ENCODE measurements around the gene SIL1. TPM values are rescaled to one million over a fixed set of nuclear protein-coding genes. Genes with fewer than 3 reads are reported as not detected.
A peak's percentile ranks its signal among the peaks of the same experiment; 100 is the strongest.

Gene SIL1
- total and polyA plus RNA-seq, 9 of the 15 experiments (the other 6 are each of a cell fraction or from before 2014, with no cell fraction given) = 1.3 to 30.5 (median 18.1) TPM

DNA sequence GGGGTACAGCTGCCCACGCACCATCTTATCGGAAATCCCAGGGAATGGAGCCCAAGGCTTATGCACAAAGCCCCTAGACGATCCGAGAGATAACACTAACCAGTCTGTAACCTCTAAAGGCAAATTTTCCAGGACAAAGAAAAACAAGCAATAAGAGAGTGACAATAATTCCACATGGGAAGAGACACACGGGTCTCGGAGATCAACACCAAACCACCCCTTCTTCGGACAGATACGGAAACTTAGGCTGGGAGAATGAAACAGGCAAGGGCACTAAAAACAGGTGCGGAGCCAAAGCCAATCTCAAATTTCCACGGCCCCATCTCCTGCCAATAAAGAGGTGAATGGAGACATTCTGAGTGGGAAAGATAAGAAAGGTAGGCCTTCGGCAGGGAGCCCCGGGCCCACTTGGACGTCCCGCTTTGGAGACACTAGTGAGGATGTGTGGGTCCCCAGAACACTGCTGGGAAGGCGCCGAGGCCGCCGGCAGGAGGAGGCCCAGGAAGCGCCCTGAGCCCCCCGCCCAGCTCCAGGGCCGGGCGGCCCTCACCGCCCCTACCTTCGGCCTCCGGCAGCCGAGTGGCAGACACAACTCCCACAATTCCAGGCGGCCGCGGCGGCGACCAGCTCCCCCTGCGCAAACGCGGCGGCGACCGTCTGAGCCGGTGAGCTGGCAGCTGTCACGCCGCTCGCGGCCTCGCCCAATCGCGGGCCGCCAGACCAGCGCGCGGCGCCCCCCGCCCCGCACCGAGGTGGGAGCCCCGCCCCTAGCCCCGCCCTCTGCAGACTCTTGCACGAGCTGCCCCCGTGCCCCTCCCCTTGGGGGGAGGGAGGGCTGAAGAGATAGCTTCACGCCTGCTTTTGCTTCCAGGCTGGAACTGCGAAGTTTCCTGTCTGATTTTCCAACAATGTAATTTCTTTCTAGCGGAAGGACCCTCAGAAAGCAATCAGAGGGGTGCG, at the start of gene SIL1 (continued):
- TF ChIP-seq FOXM1 (IDR thresholded peaks at IDR 0.05; ENCODE audit: low read depth) (no peak), FOXM1 (CRISPR knock-in tag; IDR thresholded peaks at IDR 0.05; ENCODE audit: low read depth) (no peak), TRIM28 (IDR thresholded peaks at IDR 0.05) (no peak), NUFIP1 (IDR thresholded peaks at IDR 0.05; ENCODE audit: partially characterized antibody) (no peak), KDM5B (IDR thresholded peaks at IDR 0.05; ENCODE audit: insufficient replicate concordance, low read depth, low read length) (peak; percentile 95), RBM39 (optimal IDR thresholded peaks at IDR 0.05; ENCODE audit: low read depth, low read length) (peak; percentile 81), ZNF589 (CRISPR knock-in tag; IDR thresholded peaks at IDR 0.05; ENCODE audit: low read depth) (no peak), NFE2L1 (tag; IDR thresholded peaks at IDR 0.05; ENCODE audit: borderline replicate concordance, low read depth) (no peak), RBM25 (IDR thresholded peaks at IDR 0.05; ENCODE audit: low read depth, low read length, severe bottlenecking) (peak; percentile 60), CCNT2 (IDR thresholded peaks at IDR 0.05; ENCODE audit: borderline replicate concordance, extremely low read depth, insufficient read length, low read depth, low read length) (peak; percentile 92), SLC30A9 (CRISPR knock-in tag; IDR thresholded peaks at IDR 0.05) (no peak), ARID2 (IDR thresholded peaks at IDR 0.05) (no peak), SAFB (IDR thresholded peaks at IDR 0.05; ENCODE audit: borderline replicate concordance, low read depth, low read length) (no peak), ZNF124 (CRISPR knock-in tag; IDR thresholded peaks at IDR 0.05) (no peak), GABPB1 (CRISPR knock-in tag; IDR thresholded peaks at IDR 0.05) (0 out of 2 replicates have a peak, but pooled peaks have one; percentile 49), THRAP3 (IDR thresholded peaks at IDR 0.05; ENCODE audit: borderline replicate concordance) (no peak), ZNF583 (CRISPR knock-in tag; IDR thresholded peaks at IDR 0.05) (no peak), EHMT2 (IDR thresholded peaks at IDR 0.05) (no peak), CEBPG (CRISPR knock-in tag; IDR thresholded peaks at IDR 0.05) (no peak), CEBPG (tag; conservative IDR thresholded peaks at IDR 0.05 in 1 of 2, IDR thresholded peaks at IDR 0.05 in 1 of 2) (no peak), ZNF316 (IDR thresholded peaks at IDR 0.05) (no peak), HSF4 (CRISPR knock-in tag; IDR thresholded peaks at IDR 0.05; ENCODE audit: borderline replicate concordance) (no peak), ZNF134 (CRISPR knock-in tag; conservative IDR thresholded peaks at IDR 0.05) (no peak), GATAD2A (IDR thresholded peaks at IDR 0.05) (peak; percentile 9; the same call in 1 of the 2 replicates)
- TF ChIP-seq, protein P1, sequence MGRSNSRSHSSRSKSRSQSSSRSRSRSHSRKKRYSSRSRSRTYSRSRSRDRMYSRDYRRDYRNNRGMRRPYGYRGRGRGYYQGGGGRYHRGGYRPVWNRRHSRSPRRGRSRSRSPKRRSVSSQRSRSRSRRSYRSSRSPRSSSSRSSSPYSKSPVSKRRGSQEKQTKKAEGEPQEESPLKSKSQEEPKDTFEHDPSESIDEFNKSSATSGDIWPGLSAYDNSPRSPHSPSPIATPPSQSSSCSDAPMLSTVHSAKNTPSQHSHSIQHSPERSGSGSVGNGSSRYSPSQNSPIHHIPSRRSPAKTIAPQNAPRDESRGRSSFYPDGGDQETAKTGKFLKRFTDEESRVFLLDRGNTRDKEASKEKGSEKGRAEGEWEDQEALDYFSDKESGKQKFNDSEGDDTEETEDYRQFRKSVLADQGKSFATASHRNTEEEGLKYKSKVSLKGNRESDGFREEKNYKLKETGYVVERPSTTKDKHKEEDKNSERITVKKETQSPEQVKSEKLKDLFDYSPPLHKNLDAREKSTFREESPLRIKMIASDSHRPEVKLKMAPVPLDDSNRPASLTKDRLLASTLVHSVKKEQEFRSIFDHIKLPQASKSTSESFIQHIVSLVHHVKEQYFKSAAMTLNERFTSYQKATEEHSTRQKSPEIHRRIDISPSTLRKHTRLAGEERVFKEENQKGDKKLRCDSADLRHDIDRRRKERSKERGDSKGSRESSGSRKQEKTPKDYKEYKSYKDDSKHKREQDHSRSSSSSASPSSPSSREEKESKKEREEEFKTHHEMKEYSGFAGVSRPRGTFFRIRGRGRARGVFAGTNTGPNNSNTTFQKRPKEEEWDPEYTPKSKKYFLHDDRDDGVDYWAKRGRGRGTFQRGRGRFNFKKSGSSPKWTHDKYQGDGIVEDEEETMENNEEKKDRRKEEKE (IDR thresholded peaks at IDR 0.05; ENCODE audit: borderline replicate concordance in 1 of 2, control insufficient read depth in 1 of 2, low read depth in 2 of 2, low read length in 1 of 2) = no peak
- TF ChIP-seq, protein P2, sequence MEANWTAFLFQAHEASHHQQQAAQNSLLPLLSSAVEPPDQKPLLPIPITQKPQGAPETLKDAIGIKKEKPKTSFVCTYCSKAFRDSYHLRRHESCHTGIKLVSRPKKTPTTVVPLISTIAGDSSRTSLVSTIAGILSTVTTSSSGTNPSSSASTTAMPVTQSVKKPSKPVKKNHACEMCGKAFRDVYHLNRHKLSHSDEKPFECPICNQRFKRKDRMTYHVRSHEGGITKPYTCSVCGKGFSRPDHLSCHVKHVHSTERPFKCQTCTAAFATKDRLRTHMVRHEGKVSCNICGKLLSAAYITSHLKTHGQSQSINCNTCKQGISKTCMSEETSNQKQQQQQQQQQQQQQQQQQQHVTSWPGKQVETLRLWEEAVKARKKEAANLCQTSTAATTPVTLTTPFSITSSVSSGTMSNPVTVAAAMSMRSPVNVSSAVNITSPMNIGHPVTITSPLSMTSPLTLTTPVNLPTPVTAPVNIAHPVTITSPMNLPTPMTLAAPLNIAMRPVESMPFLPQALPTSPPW (CRISPR knock-in tag; IDR thresholded peaks at IDR 0.05) = peak; percentile 99
